GM18499 (cell line): ENCODE results near the gene SLC29A3.

Experiments used
- ATAC-seq: cut with Tn5 transposase; IDR thresholded peaks from one replicate; pipeline ENCODE4 v1.9.1; 2021; ENCODE audit warnings: moderate number of reproducible peaks; ENCODE audit not compliant: insufficient read depth, unreplicated experiment

Gene SLC29A3

DNA sequence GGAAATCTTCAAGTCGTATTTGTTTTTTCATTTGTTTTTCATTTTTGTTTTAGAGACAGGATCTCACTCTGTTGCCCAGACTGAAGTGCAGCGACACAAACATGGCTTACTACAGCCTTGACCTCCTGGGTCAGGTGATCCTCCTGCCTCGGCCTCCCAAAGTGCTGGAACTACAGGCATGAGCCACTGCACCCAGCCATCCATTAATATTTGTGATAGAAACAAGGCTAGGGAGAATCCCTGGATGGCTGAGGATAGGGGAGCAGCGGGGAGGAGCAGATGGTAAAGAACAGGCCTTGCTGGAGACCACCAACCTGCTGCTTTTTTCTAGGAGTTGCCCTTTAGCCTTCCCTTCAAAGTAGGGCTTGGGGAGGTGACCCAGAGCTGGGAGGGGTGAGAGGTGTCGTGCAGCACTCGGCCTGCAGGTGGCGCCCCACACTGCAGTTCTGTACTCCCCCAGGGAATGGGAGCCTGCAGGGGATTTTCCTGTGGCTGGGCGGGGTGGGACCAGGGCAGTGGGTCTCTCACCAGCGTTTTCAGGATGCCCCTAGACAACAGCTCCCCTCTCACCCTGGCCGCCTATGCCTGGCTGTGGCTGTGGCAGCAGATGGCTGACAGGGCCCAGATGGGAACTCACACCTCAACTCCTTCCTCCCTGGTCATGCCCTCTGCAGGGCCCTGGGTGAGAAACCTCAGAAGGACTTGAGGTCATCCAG, 65.1 kb downstream of the SLC29A3 start:
- no peak for ATAC-seq

DNA sequence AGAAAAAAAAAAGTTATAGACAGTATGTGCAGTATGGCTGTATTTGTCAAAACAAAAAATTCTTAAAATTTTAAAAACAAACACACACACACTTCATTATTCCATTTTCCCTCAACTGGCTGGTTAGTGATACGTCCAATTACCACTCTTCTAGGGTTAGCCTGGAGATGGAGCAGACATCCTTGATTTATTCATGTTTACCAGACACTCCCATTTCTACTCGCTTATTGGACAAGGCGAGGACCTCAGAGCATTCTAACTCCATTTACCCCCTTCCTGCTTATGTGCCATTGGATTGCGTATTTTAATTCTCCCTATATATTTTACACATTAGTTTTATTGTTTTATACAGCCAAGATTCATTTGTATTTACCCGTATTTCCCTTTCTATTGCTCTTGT, 69.1 kb downstream of the SLC29A3 start:
- ATAC-seq, result no peak

DNA sequence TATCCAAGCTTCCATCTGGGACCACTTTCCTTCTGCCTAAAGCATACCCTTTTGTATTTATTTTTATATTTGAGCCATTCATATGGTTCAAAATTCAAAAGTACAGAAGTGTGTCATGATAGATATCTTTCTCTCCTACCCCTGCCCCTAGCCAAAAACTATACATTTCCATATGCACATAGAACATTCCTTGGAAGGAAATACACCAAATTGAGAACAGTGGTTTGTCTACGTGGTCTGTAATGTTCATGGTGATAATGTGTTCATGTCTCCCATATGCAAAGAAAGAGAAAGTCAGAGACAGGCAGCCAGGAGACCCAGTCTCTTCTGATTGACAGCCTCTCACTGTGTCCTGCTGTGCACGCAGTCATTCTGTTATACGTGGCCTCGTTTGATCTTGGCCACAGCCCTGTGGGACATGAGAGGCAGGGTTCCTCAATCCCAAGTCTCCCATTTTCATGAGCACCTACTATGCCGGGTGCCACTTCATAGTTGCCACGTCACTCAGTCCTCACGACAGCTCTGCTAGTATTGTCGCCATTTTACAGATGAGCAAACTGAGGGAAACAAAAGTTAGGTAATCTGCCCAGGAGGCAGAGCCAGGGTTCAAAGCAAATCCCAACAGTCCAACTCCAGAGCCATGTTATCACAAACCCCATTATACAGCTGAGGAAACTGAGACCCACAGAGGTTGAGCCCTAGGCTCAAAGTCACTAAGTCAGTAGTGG, 69.7 kb downstream of the SLC29A3 start:
- ATAC-seq, result no peak

DNA sequence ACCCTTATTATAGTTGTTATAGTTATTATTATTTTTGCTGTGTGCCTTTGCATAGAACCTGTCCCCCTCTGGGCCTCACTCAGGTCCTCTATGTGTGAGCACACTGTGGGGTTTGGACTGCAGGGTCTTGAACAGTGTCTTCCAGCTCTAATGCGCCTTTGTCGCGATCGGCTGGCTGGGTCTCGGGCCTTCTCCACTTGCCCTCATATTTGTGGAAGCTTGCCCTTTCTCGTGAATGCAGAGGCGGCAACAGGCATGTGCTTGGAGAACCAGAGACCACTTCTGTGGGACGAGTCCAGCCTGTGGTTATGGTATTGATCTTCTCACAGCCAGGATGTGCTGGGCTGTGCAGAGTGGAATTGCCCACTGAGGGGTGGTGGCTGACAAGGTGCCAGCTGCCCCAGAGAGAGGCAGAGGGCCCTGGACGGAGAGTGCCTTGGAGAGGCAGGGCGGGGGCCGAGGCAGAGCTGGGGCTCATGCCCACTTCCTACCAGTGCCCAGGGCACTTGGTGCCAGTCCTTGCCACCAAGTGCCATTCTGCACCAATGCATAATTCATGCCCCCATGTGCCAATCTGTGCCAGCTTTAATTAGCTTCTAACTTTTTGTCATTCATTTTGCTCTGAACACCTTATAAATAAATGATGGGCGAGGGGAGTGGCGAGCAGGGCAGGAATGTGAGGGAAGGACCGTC, 70.9 kb downstream of the SLC29A3 start:
- no peak for ATAC-seq

DNA sequence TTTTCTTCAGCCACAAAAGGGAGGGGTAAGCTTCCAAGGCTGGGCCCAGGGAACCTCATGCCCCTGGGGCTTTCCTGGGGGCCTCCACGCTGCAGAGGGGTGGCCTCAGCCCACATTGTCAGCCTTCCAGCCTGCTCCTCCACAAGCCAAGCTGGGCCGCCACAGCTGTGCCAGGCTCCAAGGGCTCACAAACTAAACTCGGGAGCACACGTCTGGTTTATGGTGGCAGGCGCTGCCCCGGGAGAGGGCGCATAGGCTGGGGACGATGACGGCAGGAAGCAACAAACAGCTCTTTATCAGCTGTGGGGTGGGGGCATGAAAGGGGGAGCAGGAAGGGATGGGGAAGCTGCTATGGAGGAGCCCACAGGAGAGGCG, 71.4 kb downstream of the SLC29A3 start:
- ATAC-seq, result no peak

DNA sequence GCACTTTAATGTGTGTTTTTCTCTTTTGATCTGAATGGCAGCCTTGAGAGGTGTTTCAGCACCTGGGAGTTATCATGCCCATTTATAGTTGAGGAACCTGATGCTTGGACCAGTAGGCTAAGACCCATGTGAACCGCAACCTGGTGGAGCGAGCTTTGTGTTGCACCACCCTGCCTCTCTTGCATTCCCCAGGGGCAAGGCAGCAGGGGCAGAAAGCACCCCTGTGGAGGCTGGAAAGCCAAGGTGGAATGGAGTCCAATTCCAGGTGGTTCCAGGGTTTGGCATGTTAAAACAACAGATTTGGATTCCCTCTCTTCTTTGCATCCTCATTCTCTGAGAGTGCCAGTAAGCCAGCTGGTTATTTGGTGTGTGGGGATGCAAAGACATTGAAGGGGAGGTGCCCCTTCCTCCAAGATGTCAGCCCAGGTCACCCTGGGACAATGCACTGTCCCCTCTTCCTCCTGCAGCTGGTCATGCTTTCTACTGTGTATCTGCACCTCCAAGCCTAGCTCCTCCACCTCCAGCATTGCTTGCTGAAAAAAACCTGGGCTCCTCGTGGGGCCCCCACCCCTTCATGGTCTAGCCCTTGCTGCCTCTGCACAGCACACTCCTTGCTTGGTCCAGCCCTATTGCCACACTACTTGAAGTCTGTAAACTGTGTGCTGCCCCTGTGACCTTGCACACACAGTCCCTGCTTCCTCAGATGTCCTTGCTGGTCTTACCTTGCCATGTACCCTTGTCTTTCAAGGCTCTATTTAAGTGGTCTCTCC, 72.0 kb downstream of the SLC29A3 start:
- no peak for ATAC-seq

DNA sequence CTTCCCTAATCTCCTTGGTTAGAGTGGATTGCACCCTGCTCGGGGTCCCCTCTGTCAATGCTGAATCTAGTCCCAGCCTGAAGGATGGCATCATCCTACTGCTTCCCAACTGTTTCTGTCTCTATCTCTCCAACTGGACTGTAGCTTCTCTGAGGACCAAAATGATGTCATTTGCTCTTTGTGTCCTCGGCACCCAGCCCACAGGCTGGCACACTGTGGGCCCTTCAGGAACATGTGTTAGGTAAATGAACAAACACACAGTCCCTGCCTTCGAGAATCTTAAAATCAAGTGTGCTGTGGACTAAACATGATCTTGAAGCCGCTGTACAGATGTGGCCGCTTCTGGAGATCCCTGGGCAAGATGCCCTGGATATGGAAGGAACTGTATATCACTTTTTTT, 72.6 kb downstream of the SLC29A3 start:
- ATAC-seq, result no peak

DNA sequence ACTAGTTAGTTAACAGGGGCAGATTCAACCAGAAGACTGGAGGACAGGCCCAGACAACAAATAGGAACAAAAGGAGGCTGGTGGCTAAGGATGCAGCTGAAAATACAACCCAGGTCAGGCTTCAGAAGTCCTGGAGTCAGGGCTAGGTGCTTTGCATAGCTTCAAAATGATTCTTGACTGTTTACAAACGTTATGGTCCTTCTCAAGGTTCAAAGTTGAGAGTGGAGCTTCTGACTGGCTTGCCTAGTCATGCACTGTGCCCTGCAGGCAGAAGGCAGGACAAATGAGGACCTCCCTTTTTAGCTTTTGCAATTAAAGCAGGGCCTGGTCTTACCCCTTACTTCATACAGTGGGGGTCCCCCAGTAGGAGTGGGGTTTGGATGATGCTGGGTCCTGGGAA, 73.2 kb downstream of the SLC29A3 start:
- ATAC-seq, result no peak

DNA sequence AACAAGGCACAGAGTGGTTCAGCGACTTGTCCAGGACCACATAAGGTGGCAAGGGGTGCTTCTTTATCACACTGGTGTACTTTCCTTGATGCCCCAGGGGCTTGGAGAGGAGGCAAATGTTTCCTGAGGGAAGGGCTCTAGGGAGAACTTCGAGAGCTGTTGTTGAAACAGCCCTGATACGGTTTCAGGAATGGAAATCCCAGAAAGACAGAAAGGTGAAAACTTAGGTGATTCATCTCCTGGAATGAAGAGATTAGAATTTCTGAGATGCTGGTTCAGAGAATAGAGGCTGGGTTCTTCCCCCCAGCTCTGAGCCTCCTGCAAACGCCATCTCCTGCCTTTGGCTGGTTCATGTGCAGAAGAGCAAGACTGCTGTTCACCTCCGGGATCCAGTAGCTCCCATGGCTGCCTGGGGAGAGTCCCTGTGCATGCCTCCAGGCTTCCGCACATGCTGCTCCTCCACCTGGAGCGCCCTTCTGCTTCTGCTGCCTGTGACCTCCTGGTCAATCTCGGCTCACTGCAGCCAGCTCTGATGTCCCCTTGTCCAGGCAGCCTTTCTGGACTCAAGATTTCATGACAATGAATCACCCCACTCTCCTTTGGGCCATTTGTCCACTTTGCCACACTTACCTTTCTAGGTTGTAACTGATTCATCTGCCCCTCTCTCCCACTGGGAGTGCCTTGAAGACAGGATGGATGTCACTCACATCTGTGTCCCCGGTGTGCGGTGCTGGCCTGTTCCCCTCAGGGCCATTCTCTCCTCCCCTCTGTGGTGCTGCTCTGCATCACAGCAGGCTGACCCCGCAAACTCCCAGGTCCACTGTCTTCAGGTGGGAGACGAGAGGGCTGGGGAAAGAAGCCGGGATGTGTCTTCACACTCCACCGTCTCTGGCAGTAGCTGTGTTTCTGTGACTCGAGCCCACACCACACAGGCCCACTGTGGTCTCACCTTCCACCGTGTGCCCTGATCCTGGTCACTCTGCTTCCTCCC, 74.0 kb downstream of the SLC29A3 start:
- no peak for ATAC-seq

DNA sequence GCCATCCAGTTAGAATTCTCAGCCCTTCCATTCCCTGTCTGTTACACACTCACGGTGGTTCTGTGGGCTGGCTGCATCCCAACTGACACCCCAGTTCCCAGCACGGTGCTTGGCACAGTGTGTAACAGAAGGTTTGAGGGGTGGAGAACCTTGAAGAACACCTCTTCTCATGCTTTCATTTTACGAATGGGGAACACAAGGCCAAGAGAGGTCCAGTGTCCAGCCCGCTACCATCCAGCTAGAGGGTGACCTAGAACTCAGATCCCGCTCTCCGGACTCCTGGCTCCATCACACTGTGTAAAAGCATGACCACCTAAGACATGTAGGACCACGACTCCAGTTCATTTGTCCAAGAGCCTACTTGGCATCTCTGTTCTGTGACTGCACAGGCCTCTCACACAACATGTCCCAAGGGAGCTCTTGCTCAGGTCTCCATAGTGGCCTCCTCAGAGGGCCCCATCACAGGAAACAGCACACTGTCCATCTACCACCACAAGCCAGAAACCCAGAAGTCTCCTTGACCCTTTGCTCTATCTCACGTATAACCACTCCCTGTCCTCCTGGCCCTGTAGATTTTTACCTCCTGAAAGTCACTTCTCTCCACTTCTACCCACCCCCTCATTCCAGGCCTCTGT, 74.9 kb downstream of the SLC29A3 start:
- no peak for ATAC-seq

DNA sequence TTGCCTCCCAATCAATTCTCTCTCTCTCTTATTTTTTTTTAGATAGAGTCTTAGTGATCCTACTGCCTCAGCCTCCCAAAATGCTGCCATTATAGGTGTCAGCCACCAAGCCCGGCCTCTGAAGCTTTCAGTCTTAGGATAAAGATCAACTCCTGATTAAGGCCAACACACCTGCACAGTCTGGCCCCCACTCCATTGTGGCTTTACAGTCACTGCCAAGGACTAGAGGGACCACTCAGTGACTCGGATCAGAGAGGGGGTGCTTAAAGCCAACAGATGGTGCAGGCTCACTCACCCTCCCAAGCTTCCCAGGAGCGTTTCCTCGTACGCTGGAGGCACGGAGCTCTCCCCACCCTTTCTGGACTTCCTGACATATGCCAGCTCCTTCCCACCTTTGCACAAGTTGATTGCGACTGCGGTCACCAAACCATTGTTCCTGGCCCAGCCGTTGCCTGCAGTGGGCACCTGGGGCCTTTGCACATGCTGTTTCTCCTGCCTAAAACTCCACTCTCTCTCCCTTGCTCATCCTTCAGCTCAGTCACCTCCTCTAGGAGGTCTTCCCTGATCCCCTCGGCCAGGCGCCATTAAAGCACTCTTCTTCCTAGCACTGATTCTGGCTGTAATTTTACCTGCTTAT, 76.0 kb downstream of the SLC29A3 start:
- no peak for ATAC-seq

DNA sequence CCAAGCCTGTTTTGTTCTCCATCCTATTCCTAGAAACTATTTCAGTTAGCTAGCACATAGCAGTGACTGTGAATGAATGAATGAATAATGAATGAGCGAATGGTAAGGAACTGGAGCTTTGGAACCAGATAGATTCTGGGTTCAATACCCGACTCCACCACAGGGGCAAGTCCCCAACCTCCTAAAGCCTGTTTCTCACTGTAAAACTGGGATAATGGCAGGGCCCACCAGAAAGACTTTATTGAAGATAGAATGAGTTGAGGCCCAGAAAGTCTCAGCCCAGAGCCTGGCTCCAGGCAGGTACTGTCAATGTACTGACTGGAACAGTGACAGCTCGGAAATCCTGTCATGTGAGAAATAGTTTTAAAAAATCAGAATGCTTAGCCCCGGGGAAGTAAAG, 76.6 kb downstream of the SLC29A3 start:
- no peak for ATAC-seq

DNA sequence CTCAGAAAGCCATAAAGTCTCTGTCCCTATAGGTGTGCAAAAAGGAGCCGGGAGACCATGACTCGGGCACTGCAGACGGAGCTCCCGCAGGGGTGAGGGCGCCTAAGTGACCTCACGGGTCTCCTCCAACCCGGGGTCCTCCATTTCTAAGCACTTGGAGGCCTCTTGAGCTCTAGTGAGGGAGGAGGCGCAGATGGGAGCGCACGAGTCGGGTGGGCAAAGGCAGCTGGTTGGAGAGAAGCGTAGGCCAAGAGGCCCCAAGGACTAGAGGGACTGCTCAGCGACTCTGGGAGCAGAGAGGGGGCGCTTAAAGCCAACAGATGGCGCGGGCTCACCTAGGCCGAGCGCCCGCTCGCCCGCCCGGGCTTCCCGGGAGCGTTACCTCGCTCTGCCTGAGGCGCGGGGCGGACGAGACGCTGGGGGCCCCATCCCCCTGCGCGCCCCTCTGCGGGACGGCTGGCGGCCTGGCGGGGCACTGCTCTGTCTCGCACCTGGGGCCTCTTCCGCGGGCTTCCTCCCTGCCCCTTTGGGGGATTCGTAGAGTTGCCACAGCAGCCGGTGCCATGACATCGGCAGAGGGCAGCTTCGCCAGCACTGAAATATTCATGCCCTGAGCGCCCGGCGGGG, 77.1 kb downstream of the SLC29A3 start:
- ATAC-seq, result no peak

DNA sequence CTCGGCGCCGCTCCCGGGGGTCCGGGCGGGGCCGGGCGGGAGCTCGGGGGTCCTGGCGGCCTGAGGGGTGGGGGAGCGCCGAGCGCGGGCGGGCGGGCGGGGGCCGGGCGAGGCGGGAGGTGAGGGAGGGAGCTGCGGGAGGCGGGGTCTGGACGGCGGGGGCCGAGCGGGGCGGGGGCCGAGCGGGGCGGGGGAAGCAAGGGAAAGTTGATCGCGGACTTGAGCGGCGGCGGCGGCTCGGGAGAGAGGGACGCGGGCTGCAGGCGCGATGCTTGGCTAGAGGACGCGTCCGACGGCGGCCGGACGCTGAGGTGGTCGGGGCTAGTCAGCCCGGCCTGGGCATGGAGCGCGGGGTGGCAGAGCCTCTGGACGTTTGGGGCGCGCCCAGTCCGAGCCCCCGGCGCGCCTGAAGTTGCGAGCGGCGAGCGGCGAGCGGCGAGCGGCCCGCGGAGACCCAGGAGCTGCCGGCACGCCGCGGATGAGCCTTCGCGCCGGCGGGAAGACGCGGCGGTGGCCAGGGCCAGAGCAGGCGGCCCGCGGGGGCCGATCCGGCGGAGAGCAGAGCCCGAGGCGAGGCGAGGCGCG, 77.7 kb downstream of the SLC29A3 start, which contains the start of gene CDH23:
Gene CDH23, plus strand, starts transcription at position 210 of the 585 bp plus-strand sequence. CDS start 42,912 bp downstream, outside the sequence.
- no peak for ATAC-seq

DNA sequence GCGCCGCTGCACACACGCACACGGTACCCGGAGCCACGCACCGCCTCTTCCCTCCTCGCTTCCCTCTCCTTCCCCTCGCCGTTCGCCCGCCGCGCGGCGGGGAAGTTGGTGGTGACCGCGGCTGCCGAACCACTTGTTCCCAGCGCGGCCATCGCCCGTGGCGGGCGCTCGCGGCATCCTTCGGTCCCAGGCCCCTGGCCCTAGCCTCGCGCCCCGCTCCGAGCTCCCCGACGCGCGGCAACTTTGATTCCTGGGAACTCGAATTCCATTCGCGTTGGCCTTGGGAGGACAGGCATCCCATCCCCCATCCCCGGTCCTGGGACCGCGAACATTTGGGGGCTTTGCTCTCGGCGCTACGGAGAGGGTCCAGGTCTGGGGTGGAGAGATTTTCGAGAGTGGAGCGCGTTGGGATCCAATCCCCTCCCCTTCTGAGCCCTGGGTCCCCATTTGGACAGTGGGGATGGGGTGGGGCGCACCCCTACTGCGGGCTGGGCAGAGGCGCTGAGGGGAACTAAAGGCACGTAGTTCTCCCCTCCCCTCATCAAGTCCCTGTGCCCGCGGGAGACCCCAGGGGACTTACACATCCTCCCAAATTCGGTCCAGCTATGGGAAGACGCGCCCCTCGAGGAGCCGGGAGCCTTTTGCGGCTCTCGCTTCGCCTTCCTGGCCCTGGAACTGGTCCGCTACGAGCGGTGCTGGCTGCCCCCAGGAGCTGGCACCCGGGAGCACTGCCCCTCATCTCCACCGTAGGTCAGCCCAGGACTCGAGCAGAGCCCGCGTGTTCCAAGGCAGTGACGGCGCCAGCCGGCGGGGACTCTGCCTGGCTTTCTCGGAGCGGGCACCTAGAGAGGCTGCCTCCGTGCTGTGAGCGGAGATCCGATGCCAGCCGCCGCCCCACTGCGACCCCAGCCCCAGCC, 78.5 kb downstream of the SLC29A3 start:
- no peak for ATAC-seq

DNA sequence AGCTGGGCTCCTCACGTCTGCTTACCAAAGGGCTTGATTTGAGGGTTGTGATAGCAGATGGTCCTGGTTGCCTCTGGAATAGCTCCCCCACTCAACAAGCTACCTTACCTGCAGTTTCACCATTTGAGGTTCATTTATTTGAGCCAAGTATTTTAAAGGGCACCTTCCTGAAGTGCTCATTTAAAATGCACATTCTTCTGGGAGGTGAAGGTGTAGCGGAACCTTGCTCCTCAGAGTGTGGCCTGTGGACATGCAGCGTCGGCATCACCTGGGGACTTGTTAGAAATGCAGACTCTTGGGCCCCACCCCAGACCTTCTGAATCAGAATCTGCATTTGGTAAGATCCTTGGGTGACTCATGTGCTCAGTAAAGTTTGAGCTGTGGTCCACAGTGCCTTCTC, 79.9 kb downstream of the SLC29A3 start:
- ATAC-seq, result no peak

DNA sequence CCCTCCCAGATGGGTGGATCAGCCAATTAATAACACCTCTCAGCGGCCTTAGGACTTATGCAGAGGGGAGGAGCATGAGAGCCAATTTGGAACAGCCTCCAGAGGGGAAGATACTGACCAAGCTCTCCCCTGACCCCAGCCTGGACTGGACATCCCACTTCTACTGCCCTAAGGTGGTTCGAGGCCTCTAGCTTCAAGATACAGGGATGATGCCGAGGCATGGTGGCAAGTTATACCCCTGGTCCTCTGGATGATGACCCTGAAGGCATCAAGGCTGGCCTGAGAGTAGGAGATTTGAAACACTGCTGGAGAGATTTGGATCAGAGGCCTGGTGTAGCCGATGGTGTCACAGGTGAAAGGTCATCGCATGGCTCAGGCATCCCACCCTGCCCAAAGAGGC, 80.9 kb downstream of the SLC29A3 start:
- ATAC-seq, result no peak
